Measurements from ENCODE around the gene CBX6.

CBX6 gene

DNA sequence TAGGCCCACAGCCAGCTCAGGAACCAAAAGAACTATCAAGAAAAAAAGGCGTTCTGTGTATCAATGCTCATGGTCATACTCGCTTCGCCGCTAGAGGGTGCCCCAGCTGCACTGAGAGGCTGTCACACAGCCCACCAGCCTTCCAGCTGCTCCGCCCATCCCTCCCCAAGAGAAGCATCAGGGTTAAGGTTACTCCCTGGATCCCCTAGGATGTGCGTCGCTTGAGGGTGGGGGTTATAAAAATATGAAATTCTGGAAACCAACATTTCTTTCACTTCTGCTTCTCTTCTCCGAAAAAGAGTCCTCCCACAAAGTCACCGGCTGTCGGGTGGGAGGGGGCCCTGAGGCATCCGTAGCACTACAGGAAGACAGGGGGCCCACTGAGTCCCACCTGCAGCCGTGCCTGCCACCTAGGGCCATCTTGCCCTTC is 1.7 kb downstream of the CBX6 start:
- CTCF ChIA-PET, result interaction anchor here (0.6 to 2.4 kb wide), 15 partner anchors 9 to 838 kb away, joined by 3 to 14 read pairs (median 4); partner anchors contain the start of genes APOBEC3B and APOBEC3C
- peak overlapping the region; percentile 79 for H3K27ac ChIP-seq
- peak; percentile 59 for DNase-seq (ENCODE audit: low spot score)

GRCh38 chr22:38869663-38870062 is 2.4 kb downstream of the CBX6 start:
- ChIA-PET CTCF (interaction anchor here (0.6 to 2.4 kb wide), 17 partner anchors 8 to 838 kb away, joined by 3 to 14 read pairs (median 4); partner anchors contain the start of genes APOBEC3B and APOBEC3C), POLR2A (ENCODE audit: low non-redundant PET) (no interaction called here)
- no peak for DNase-seq (ENCODE audit: low spot score)
- H3K27ac ChIP-seq, result no peak overlapping the region
- TF ChIP-seq, protein P1, sequence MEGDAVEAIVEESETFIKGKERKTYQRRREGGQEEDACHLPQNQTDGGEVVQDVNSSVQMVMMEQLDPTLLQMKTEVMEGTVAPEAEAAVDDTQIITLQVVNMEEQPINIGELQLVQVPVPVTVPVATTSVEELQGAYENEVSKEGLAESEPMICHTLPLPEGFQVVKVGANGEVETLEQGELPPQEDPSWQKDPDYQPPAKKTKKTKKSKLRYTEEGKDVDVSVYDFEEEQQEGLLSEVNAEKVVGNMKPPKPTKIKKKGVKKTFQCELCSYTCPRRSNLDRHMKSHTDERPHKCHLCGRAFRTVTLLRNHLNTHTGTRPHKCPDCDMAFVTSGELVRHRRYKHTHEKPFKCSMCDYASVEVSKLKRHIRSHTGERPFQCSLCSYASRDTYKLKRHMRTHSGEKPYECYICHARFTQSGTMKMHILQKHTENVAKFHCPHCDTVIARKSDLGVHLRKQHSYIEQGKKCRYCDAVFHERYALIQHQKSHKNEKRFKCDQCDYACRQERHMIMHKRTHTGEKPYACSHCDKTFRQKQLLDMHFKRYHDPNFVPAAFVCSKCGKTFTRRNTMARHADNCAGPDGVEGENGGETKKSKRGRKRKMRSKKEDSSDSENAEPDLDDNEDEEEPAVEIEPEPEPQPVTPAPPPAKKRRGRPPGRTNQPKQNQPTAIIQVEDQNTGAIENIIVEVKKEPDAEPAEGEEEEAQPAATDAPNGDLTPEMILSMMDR (conservative IDR thresholded peaks at IDR 0.05; ENCODE audit: low read depth), result no peak

More for the DNA sequence above, 1.7 kb downstream of the CBX6 start:
- TF ChIP-seq, protein P1 (conservative IDR thresholded peaks at IDR 0.05; ENCODE audit: low read depth), result peak; percentile 95
- POLR2A ChIA-PET (ENCODE audit: low non-redundant PET), result no interaction called here

- ChIA-PET POLR2A (ENCODE audit: low non-redundant PET) (no interaction called here), CTCF (interaction anchor here (0.6 to 1.8 kb wide), 11 partner anchors 9 to 291 kb away, joined by 3 to 11 read pairs (median 3); no protein-coding TSS in a partner anchor)
- H3K27ac ChIP-seq, result no peak overlapping the region
- TF ChIP-seq, protein P1 (conservative IDR thresholded peaks at IDR 0.05; ENCODE audit: low read depth), result peak; percentile 88
- DNase-seq (ENCODE audit: low spot score), result peak; percentile 60
Measured at GRCh38 chr22:38868886-38869381, 3.1 kb downstream of the CBX6 start.

GRCh38 chr22:38868286-38868721 is 3.7 kb downstream of the CBX6 start:
- CTCF ChIA-PET, result interaction anchor here (0.6 to 1.8 kb wide), 6 partner anchors 12 to 659 kb away, joined by 3 to 11 read pairs (median 3); no protein-coding TSS in a partner anchor
- TF ChIP-seq, protein P1 (conservative IDR thresholded peaks at IDR 0.05; ENCODE audit: low read depth), result no peak
- POLR2A ChIA-PET (ENCODE audit: low non-redundant PET), result no interaction called here
- DNase-seq (ENCODE audit: low spot score), result no peak
- H3K27ac ChIP-seq, result 0 out of 2 replicates have a peak overlapping the region, but pooled peaks have one; percentile 15

GRCh38 chr22:38867471-38868285 is 4.3 kb downstream of the CBX6 start:
- ChIA-PET POLR2A (ENCODE audit: low non-redundant PET) (no interaction called here), CTCF (interaction anchor here (0.6 kb wide), 3 partner anchors 101 to 659 kb away, joined by 3 to 7 read pairs (median 3); no protein-coding TSS in a partner anchor)
- peak overlapping the region; percentile 15; the same call in 1 of the 2 replicates for H3K27ac ChIP-seq
- DNase-seq (ENCODE audit: low spot score), result no peak
- TF ChIP-seq, protein P1 (conservative IDR thresholded peaks at IDR 0.05; ENCODE audit: low read depth), result no peak

DNA sequence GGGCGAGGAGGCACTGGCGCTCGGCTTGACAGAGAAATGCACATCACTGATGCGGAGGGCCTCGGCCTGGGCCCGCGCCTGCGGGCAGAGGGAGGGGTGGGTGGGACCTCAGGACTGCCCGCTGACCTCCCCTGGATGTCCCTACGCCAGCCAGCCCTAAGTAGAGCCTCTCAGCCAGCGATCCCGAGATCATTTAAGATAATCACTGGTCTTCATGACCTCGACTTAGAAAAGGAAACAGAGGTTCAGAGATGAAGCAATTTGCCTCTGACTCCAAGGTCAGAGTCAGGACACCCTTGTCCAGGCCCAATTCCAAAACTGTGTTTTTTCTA is 4.9 kb downstream of the CBX6 start:
- ChIA-PET POLR2A (ENCODE audit: low non-redundant PET) (no interaction called here), CTCF (interaction anchor here (0.6 kb wide), 1 partner anchor 100 kb away, joined by 7 read pairs; no protein-coding TSS in a partner anchor)
- TF ChIP-seq, protein P1 (conservative IDR thresholded peaks at IDR 0.05; ENCODE audit: low read depth), result no peak
- H3K27ac ChIP-seq, result peak overlapping the region; percentile 15; the same call in 1 of the 2 replicates
- no peak for DNase-seq (ENCODE audit: low spot score)

All from RWPE1 (cell line).